Measurements from ENCODE around the gene JSRP1. TPM values are rescaled to one million over a fixed set of nuclear protein-coding genes. Genes with fewer than 3 reads are reported as not detected.

The JSRP1 gene
- total and polyA plus RNA-seq, 7 donors: 0.36 to 1.6 (median 1.0) TPM; not detected in 4

- DNase-seq: no peak
- H3K27ac ChIP-seq: peak overlapping the region in 3 of 4 donors; percentile 34 to 98 (median 59)
- TF ChIP-seq POLR2A (IDR thresholded peaks at IDR 0.05): no peak
- TF ChIP-seq, protein P1, sequence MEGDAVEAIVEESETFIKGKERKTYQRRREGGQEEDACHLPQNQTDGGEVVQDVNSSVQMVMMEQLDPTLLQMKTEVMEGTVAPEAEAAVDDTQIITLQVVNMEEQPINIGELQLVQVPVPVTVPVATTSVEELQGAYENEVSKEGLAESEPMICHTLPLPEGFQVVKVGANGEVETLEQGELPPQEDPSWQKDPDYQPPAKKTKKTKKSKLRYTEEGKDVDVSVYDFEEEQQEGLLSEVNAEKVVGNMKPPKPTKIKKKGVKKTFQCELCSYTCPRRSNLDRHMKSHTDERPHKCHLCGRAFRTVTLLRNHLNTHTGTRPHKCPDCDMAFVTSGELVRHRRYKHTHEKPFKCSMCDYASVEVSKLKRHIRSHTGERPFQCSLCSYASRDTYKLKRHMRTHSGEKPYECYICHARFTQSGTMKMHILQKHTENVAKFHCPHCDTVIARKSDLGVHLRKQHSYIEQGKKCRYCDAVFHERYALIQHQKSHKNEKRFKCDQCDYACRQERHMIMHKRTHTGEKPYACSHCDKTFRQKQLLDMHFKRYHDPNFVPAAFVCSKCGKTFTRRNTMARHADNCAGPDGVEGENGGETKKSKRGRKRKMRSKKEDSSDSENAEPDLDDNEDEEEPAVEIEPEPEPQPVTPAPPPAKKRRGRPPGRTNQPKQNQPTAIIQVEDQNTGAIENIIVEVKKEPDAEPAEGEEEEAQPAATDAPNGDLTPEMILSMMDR (IDR thresholded peaks at IDR 0.05): no peak
- H3K36me3 ChIP-seq: peaks cover 6 to 31% (median 13%) of the 10 kb centered on the region in 4 donors
- no peaks in the 10 kb centered on the region for H3K27me3 ChIP-seq
- H3K4me1 ChIP-seq: peaks cover 0 to 55% (median 54%) of the 10 kb centered on the region in 4 donors
- WGBS, 2 donors: 34 to 82% methylated on average over 74 of the region's 74 CpGs
- peak overlapping the region in 1 of 4 donors; percentile 16 for H3K4me3 ChIP-seq
- intact Hi-C loops (cut with DNase I): loop anchor here (1.0 to 2.0 kb wide), 2 partner anchors 40 to 115 kb away; partner anchors contain the start of genes PLEKHJ1 and SF3A2
- no peaks in the 10 kb centered on the region for H3K9me3 ChIP-seq
Measured at GRCh38 chr19:2275588-2276428, 19.6 kb upstream of the JSRP1 start.

DNA sequence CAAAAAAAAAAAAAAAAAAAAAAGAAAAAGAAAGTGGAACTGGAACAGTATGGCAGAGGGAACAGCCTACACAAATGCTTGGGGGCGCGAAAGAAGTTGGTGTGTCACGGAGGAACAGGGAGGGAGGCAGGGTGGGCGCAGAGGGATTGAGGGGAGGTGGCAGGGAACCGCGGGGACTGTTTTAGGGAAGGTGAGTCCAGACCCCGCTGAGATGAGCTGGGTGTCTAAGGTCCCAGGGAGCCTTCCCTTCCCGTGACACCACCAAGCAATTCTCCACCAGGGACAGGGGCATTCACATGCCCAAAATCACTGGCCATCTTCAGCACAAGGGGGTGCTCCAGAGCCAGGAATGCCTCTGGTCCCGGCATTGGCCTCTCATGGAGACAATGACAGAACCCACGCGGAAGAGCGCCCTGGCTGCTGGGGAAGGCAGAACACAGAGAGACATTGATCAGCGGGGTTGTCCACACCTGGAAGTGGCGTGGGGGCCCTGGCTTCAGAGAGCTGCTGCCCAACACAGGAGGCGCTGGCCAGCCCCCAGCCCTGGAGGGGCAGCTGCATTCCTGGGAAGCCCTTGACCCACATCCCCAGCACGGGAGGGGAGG is 18.8 kb upstream of the JSRP1 start:
- TF ChIP-seq POLR2A (IDR thresholded peaks at IDR 0.05): no peak
- TF ChIP-seq, protein P1 (IDR thresholded peaks at IDR 0.05): peak; percentile 51 to 75 (median 68)
- TF ChIP-seq POLR2AphosphoS5 (IDR thresholded peaks at IDR 0.05): peak in 2 of 4 donors; percentile 12 to 16
- WGBS, 2 donors: 39 to 60% methylated on average over 16 of the region's 16 CpGs

GRCh38 chr19:2274185-2274711 is 18.0 kb upstream of the JSRP1 start:
- no peak for DNase-seq
- H3K27ac ChIP-seq: peak overlapping the region; percentile 98 to 99 (median 98)
- no peaks in the 10 kb centered on the region for H3K27me3 ChIP-seq
- H3K4me1 ChIP-seq: peaks cover 0 to 55% (median 54%) of the 10 kb centered on the region in 4 donors
- intact Hi-C loops (cut with DNase I): loop anchor here (2.0 to 5.0 kb wide), 2 partner anchors 53 to 117 kb away; partner anchors contain the start of genes LSM7 and SPPL2B
- TF ChIP-seq, protein P1 (IDR thresholded peaks at IDR 0.05): no peak
- TF ChIP-seq EP300 (IDR thresholded peaks at IDR 0.05) (no peak), POLR2AphosphoS5 (IDR thresholded peaks at IDR 0.05) (no peak), POLR2A (IDR thresholded peaks at IDR 0.05) (no peak)
- peak overlapping the region in 2 of 4 donors; percentile 37 to 39 for H3K4me3 ChIP-seq
- no peaks in the 10 kb centered on the region for H3K9me3 ChIP-seq
- H3K36me3 ChIP-seq: peaks cover 6 to 31% (median 13%) of the 10 kb centered on the region in 4 donors
- 54 to 76% methylated on average over 9 of the region's 9 CpGs for WGBS, 2 donors

More for the DNA sequence above, 18.8 kb upstream of the JSRP1 start:
- no peaks in the 10 kb centered on the region for H3K9me3 ChIP-seq
- peaks cover 0 to 55% (median 54%) of the 10 kb centered on the region in 4 donors for H3K4me1 ChIP-seq
- peaks cover 6 to 31% (median 13%) of the 10 kb centered on the region in 4 donors for H3K36me3 ChIP-seq
- peak; percentile 83 for DNase-seq
- intact Hi-C loops (cut with DNase I): loop anchor here (1.0 to 5.0 kb wide), 3 partner anchors 39 to 116 kb away; partner anchors contain the start of genes LSM7, PLEKHJ1, SF3A2 and SPPL2B
- peak overlapping the region in 3 of 4 donors; percentile 34 to 98 (median 59) for H3K27ac ChIP-seq
- no peak overlapping the region for H3K4me3 ChIP-seq
- H3K27me3 ChIP-seq: no peaks in the 10 kb centered on the region

- peaks cover 0 to 59% (median 57%) of the 10 kb centered on the region in 4 donors for H3K4me1 ChIP-seq
- intact Hi-C loops (cut with DNase I): loop anchor here (2.0 to 5.0 kb wide), 2 partner anchors 54 to 117 kb away; partner anchors contain the start of genes LSM7 and SPPL2B
- WGBS, 2 donors: 9 to 11% methylated on average over 45 of the region's 45 CpGs
Measured at GRCh38 chr19:2273356-2274184, 17.4 kb upstream of the JSRP1 start.

More at GRCh38 chr19:2273356-2274184, 17.4 kb upstream of the JSRP1 start:
- Histone ChIP-seq H3K36me3 (peaks cover 6 to 31% (median 13%) of the 10 kb centered on the region in 4 donors), H3K27me3 (no peaks in the 10 kb centered on the region), H3K9me3 (no peaks in the 10 kb centered on the region), H3K27ac (peak overlapping the region; percentile 98 to 99 (median 98)), H3K4me3 (peak overlapping the region in 3 of 4 donors; percentile 18 to 39 (median 37))
- DNase-seq: peak; percentile 86
- TF ChIP-seq EP300 (IDR thresholded peaks at IDR 0.05) (no peak), POLR2A (IDR thresholded peaks at IDR 0.05) (no peak), POLR2AphosphoS5 (IDR thresholded peaks at IDR 0.05) (peak in 2 of 4 donors; percentile 58 to 59)
- TF ChIP-seq, protein P1 (IDR thresholded peaks at IDR 0.05): peak; percentile 96 to 98 (median 97)

Data from sigmoid colon (tissue), 7 donors.